ENCODE results near the gene HOXA6. TPM values are rescaled to one million over a fixed set of nuclear protein-coding genes. Genes with fewer than 3 reads are reported as not detected.
A peak's percentile ranks its signal among the peaks of the same experiment; 100 is the strongest.

Gene HOXA6
- total and polyA plus RNA-seq, 4 experiments from 2014 or later = not detected

- Mint-ChIP-seq H3K4me1 (no peaks in the 10 kb centered on the region), H3K27me3 (peaks cover 40 to 48% of the 10 kb centered on the region in 2 donors), H3K27ac (peak within 1 kb of the TSS in 3 of 7 donors; percentile 29 to 69 (median 31)), H3K36me3 (no peaks in the 10 kb centered on the region), H3K4me3 (peak within 1 kb of the TSS; percentile 20 to 86 (median 77)), H3K9me3 (no peaks in the 10 kb centered on the region)
- peak; percentile 48 to 84 (median 78) for DNase-seq
- POLR2A ChIA-PET (ENCODE audit: partially characterized antibody) = interaction anchor here (0.7 to 1.9 kb wide), 5 partner anchors 20 to 268 kb away, joined by 3 to 6 read pairs (median 3); no protein-coding TSS in a partner anchor
- peaks cover 6% of the 10 kb centered on the region for H3K27me3 ChIP-seq (ENCODE audit: insufficient read depth, low read length)
- H3K4me1 ChIP-seq (ENCODE audit: insufficient read depth, low read length) = peaks cover 6% of the 10 kb centered on the region
- H3K27ac ChIP-seq (ENCODE audit: low read depth, low read length) = peak within 1 kb of the TSS; percentile 23
- no peaks in the 10 kb centered on the region for H3K36me3 ChIP-seq (ENCODE audit: insufficient read depth, low read length)
- CTCF ChIA-PET (ENCODE audit: partially characterized antibody) = no interaction called here
- peak within 1 kb of the TSS; percentile 49 for H3K4me3 ChIP-seq (ENCODE audit: low read length in 2 of 2)
- H3K9me3 ChIP-seq (ENCODE audit: control insufficient read depth in 1 of 2, low read length in 2 of 2) = no peaks in the 10 kb centered on the region
- intact Hi-C loops (cut with micrococcal nuclease) = no loop called here
Observed at GRCh38 chr7:27130540-27131389, 16.8 kb downstream of the HOXA6 start, which contains the start of gene HOXA4. Gene HOXA4 (minus strand): TSS chr7:27130757. CDS start chr7:27130733, 24 bp downstream.

GRCh38 chr7:27129729-27130539 is 17.6 kb downstream of the HOXA6 start:
- Mint-ChIP-seq H3K4me1 (no peaks in the 10 kb centered on the region), H3K4me3 (peak overlapping the region in 7 of 8 donors; percentile 31 to 65 (median 49)), H3K9me3 (no peaks in the 10 kb centered on the region), H3K27ac (no peak overlapping the region), H3K36me3 (no peaks in the 10 kb centered on the region), H3K27me3 (peaks cover 34 to 48% of the 10 kb centered on the region in 2 donors)
- peaks cover 7% of the 10 kb centered on the region for H3K27me3 ChIP-seq (ENCODE audit: insufficient read depth, low read length)
- intact Hi-C loops (cut with micrococcal nuclease) = no loop called here
- ChIA-PET POLR2A (ENCODE audit: partially characterized antibody) (interaction anchor here (1.7 to 1.9 kb wide), 2 partner anchors 33 to 267 kb away, joined by 5 to 6 read pairs; no protein-coding TSS in a partner anchor), CTCF (ENCODE audit: partially characterized antibody) (no interaction called here)
- H3K4me3 ChIP-seq (ENCODE audit: low read length in 2 of 2) = peak overlapping the region in 1 of 2 donors; percentile 49
- peak in 1 of 5 donors; percentile 28 for DNase-seq
- no peak overlapping the region for H3K27ac ChIP-seq (ENCODE audit: low read depth, low read length)
- peaks cover 6% of the 10 kb centered on the region for H3K4me1 ChIP-seq (ENCODE audit: insufficient read depth, low read length)
- H3K36me3 ChIP-seq (ENCODE audit: insufficient read depth, low read length) = no peaks in the 10 kb centered on the region
- no peaks in the 10 kb centered on the region for H3K9me3 ChIP-seq (ENCODE audit: control insufficient read depth in 1 of 2, low read length in 2 of 2)

- Histone ChIP-seq H3K36me3 (ENCODE audit: insufficient read depth, low read length) (no peaks in the 10 kb centered on the region), H3K27me3 (ENCODE audit: insufficient read depth, low read length) (peaks cover 7% of the 10 kb centered on the region), H3K4me3 (ENCODE audit: low read length in 2 of 2) (no peak overlapping the region), H3K4me1 (ENCODE audit: insufficient read depth, low read length) (peaks cover 6% of the 10 kb centered on the region), H3K9me3 (ENCODE audit: control insufficient read depth in 1 of 2, low read length in 2 of 2) (no peaks in the 10 kb centered on the region), H3K27ac (ENCODE audit: low read depth, low read length) (no peak overlapping the region)
- no peak for DNase-seq
- H3K4me1 Mint-ChIP-seq = no peaks in the 10 kb centered on the region
- no peaks in the 10 kb centered on the region for H3K36me3 Mint-ChIP-seq
- peaks cover 35 to 45% of the 10 kb centered on the region in 2 donors for H3K27me3 Mint-ChIP-seq
- intact Hi-C loops (cut with micrococcal nuclease) = no loop called here
- ChIA-PET POLR2A (ENCODE audit: partially characterized antibody) (no interaction called here), CTCF (ENCODE audit: partially characterized antibody) (interaction anchor here (1.1 to 1.4 kb wide), 3 partner anchors 21 to 34 kb away, joined by 3 to 4 read pairs (median 3); no protein-coding TSS in a partner anchor)
- H3K4me3 Mint-ChIP-seq = peak overlapping the region in 6 of 8 donors; percentile 31 to 65 (median 52)
- no peaks in the 10 kb centered on the region for H3K9me3 Mint-ChIP-seq
- peak overlapping the region in 2 of 7 donors; percentile 16 to 31 for H3K27ac Mint-ChIP-seq
Observed at GRCh38 chr7:27128776-27129728, 18.5 kb downstream of the HOXA6 start.

- H3K4me3 ChIP-seq (ENCODE audit: low read length in 2 of 2) = no peak overlapping the region
- no peaks in the 10 kb centered on the region for H3K9me3 Mint-ChIP-seq
- no peaks in the 10 kb centered on the region for H3K4me1 Mint-ChIP-seq
- intact Hi-C loops (cut with micrococcal nuclease) = no loop called here
- ChIA-PET POLR2A (ENCODE audit: partially characterized antibody) (no interaction called here), CTCF (ENCODE audit: partially characterized antibody) (interaction anchor here (1.1 to 1.4 kb wide), 3 partner anchors 22 to 35 kb away, joined by 3 to 4 read pairs (median 3); no protein-coding TSS in a partner anchor)
- no peaks in the 10 kb centered on the region for H3K36me3 Mint-ChIP-seq
- H3K27ac ChIP-seq (ENCODE audit: low read depth, low read length) = no peak overlapping the region
- peaks cover 7% of the 10 kb centered on the region for H3K27me3 ChIP-seq (ENCODE audit: insufficient read depth, low read length)
- no peak for DNase-seq
- peaks cover 30 to 36% of the 10 kb centered on the region in 2 donors for H3K27me3 Mint-ChIP-seq
- H3K27ac Mint-ChIP-seq = no peak overlapping the region
- H3K9me3 ChIP-seq (ENCODE audit: control insufficient read depth in 1 of 2, low read length in 2 of 2) = no peaks in the 10 kb centered on the region
- peaks cover 6% of the 10 kb centered on the region for H3K4me1 ChIP-seq (ENCODE audit: insufficient read depth, low read length)
- no peak overlapping the region for H3K4me3 Mint-ChIP-seq
- no peaks in the 10 kb centered on the region for H3K36me3 ChIP-seq (ENCODE audit: insufficient read depth, low read length)
Observed at GRCh38 chr7:27128034-27128433, 19.5 kb downstream of the HOXA6 start.

- Mint-ChIP-seq H3K4me1 (no peaks in the 10 kb centered on the region), H3K27me3 (peaks cover 28% of the 10 kb centered on the region in 2 donors), H3K36me3 (no peaks in the 10 kb centered on the region), H3K9me3 (no peaks in the 10 kb centered on the region), H3K27ac (no peak overlapping the region), H3K4me3 (no peak overlapping the region)
- intact Hi-C loops (cut with micrococcal nuclease) = no loop called here
- H3K27me3 ChIP-seq (ENCODE audit: insufficient read depth, low read length) = peaks cover 4% of the 10 kb centered on the region
- H3K36me3 ChIP-seq (ENCODE audit: insufficient read depth, low read length) = no peaks in the 10 kb centered on the region
- no peak for DNase-seq
- H3K4me3 ChIP-seq (ENCODE audit: low read length in 2 of 2) = no peak overlapping the region
- POLR2A ChIA-PET (ENCODE audit: partially characterized antibody) = no interaction called here
- H3K27ac ChIP-seq (ENCODE audit: low read depth, low read length) = no peak overlapping the region
- CTCF ChIA-PET (ENCODE audit: partially characterized antibody) = no interaction called here
- H3K4me1 ChIP-seq (ENCODE audit: insufficient read depth, low read length) = peaks cover 6% of the 10 kb centered on the region
- no peaks in the 10 kb centered on the region for H3K9me3 ChIP-seq (ENCODE audit: control insufficient read depth in 1 of 2, low read length in 2 of 2)
Observed at GRCh38 chr7:27126596-27127327, 20.8 kb downstream of the HOXA6 start.

- no peaks in the 10 kb centered on the region for H3K4me1 Mint-ChIP-seq
- DNase-seq = no peak
Observed at GRCh38 chr7:27125986-27126394, 21.6 kb downstream of the HOXA6 start.

More at GRCh38 chr7:27125986-27126394, 21.6 kb downstream of the HOXA6 start:
- Histone ChIP-seq H3K27ac (ENCODE audit: low read depth, low read length) (no peak overlapping the region), H3K4me1 (ENCODE audit: insufficient read depth, low read length) (peaks cover under 1% of the 10 kb centered on the region), H3K36me3 (ENCODE audit: insufficient read depth, low read length) (no peaks in the 10 kb centered on the region), H3K9me3 (ENCODE audit: control insufficient read depth in 1 of 2, low read length in 2 of 2) (no peaks in the 10 kb centered on the region), H3K4me3 (ENCODE audit: low read length in 2 of 2) (no peak overlapping the region), H3K27me3 (ENCODE audit: insufficient read depth, low read length) (peaks cover 4% of the 10 kb centered on the region)
- peaks cover 24% of the 10 kb centered on the region in 2 donors for H3K27me3 Mint-ChIP-seq
- no peaks in the 10 kb centered on the region for H3K36me3 Mint-ChIP-seq
- H3K27ac Mint-ChIP-seq = no peak overlapping the region
- CTCF ChIA-PET (ENCODE audit: partially characterized antibody) = no interaction called here
- intact Hi-C loops (cut with micrococcal nuclease) = no loop called here
- H3K9me3 Mint-ChIP-seq = no peaks in the 10 kb centered on the region
- POLR2A ChIA-PET (ENCODE audit: partially characterized antibody) = no interaction called here
- peak overlapping the region in 1 of 8 donors; percentile 43 for H3K4me3 Mint-ChIP-seq
